Ascending aorta (tissue), 2 donors: ENCODE measurements around the gene HOXC11. TPM values are rescaled to one million over a fixed set of nuclear protein-coding genes. Genes with fewer than 3 reads are reported as not detected.

Experiments
- DNase-seq, 2 donors: peaks; one replicate each; pipeline ENCODE4 v3.0.0-alpha.2; 2019; ENCODE audit warnings: low spot score in 2 of 2
- H3K27ac ChIP-seq, 2 donors: fragments of 200-600 bp; sonication (generic); one replicate each; pipeline ENCODE4 v1.5.1; 2016 to 2017; ENCODE audit warnings: mild to moderate bottlenecking in 1 of 2
- H3K27me3 ChIP-seq: fragments of 200-600 bp; sonication (generic); one replicate; pipeline ENCODE4 v1.5.1; 2017
- H3K36me3 ChIP-seq, 2 donors: fragments of 200-600 bp; sonication (generic); one replicate each; pipeline ENCODE4 v1.5.1; 2016
- H3K4me1 ChIP-seq, 2 donors: fragments of 200-600 bp; sonication (generic); one replicate each; pipeline ENCODE4 v1.5.1; 2016 to 2017; ENCODE audit warnings: mild to moderate bottlenecking in 1 of 2
- H3K4me3 ChIP-seq, 2 donors: fragments of 200-600 bp; sonication (generic); one replicate each; pipeline ENCODE4 v1.5.1; 2016 to 2017; ENCODE audit warnings: mild to moderate bottlenecking in 1 of 2
- H3K9me3 ChIP-seq, 2 donors: fragments of 200-600 bp; sonication (generic); one replicate each; pipeline ENCODE4 v1.5.1; 2016
- intact Hi-C: fragments of 100-400 bp; cut with DNase I; formaldehyde crosslinking; loops from one replicate; pipeline ENCODE4 v1.15.1; 2023
- total RNA-seq: library from RNA; depleted of rRNA; stranded (reverse); fragments of >200 nt; gene quantifications from one replicate; pipeline ENCODE4 v1.1.0, GENCODE V29; 2016
- TF ChIP-seq, protein P1 (sequence below), 3 experiments: fragments of 200-600 bp in 2 of 3; fragments of 450-650 bp in 1 of 3; sonication (generic) in 2 of 3; IDR thresholded peaks; one replicate each; pipeline ENCODE4 v1.5.1; 2016 to 2019; ENCODE audit warnings: antibody characterized with exemption in 3 of 3, mild to moderate bottlenecking in 1 of 3, moderate library complexity in 1 of 3

Gene HOXC11
- total RNA-seq, 1 donor from 2014 or later: 0.32 TPM

GRCh38 chr12:54010972-54011664 is 38.2 kb downstream of the HOXC11 start:
- Histone ChIP-seq H3K27me3 (peaks cover 5% of the 10 kb centered on the region), H3K4me3 (no peak overlapping the region), H3K27ac (no peak overlapping the region), H3K9me3 (no peaks in the 10 kb centered on the region), H3K36me3 (no peaks in the 10 kb centered on the region), H3K4me1 (peaks cover 0 to 11% of the 10 kb centered on the region in 2 donors)
- no peak for DNase-seq
- intact Hi-C loops: loop anchor here (10.0 kb wide), 1 partner anchor 344 kb away; no protein-coding TSS in a partner anchor
- TF ChIP-seq, protein P1, sequence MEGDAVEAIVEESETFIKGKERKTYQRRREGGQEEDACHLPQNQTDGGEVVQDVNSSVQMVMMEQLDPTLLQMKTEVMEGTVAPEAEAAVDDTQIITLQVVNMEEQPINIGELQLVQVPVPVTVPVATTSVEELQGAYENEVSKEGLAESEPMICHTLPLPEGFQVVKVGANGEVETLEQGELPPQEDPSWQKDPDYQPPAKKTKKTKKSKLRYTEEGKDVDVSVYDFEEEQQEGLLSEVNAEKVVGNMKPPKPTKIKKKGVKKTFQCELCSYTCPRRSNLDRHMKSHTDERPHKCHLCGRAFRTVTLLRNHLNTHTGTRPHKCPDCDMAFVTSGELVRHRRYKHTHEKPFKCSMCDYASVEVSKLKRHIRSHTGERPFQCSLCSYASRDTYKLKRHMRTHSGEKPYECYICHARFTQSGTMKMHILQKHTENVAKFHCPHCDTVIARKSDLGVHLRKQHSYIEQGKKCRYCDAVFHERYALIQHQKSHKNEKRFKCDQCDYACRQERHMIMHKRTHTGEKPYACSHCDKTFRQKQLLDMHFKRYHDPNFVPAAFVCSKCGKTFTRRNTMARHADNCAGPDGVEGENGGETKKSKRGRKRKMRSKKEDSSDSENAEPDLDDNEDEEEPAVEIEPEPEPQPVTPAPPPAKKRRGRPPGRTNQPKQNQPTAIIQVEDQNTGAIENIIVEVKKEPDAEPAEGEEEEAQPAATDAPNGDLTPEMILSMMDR (IDR thresholded peaks at IDR 0.05): no peak

DNA sequence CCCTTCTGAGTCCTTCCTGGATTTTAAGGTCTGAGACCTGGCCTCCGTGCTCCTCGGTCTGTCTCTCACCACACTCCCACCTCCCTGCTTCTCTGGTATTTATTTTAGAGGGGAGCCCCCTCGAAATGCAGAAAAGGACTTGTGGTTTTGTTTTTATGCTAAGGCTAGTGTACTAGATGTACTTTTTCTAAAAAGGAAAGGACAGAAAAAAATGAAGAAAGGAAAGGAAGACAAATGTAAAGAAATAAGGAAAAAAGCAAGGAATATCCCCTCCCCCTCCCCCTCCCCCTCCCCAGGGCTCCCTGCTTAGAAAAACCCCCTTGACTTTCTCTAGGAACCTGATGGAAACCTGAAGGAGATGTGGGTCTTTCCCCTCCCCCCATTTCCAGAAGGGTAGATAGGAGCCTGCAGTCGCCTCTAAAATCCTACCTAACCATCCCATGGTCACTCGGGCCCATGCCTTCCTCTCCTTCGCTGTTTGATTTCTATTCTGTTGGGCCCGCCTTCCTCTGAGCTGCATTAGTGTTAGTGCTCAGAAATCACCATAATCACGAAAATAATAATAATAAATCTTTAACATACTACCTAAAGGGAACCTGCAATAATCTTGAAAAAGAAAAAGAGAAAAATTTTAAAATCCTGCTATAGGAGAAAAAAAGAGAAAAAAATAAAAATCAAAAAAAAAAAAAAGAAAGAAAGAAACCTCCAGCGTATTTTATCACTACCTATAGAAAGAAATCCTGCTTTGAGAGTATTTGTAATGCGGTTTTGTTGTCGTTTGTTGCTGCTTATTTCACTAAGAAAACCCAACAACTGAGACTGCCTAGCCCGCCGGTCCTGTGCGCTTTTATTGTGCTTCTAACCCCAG is 39.0 kb downstream of the HOXC11 start:
- no peaks in the 10 kb centered on the region for H3K36me3 ChIP-seq

GRCh38 chr12:54012631-54013409 is 39.9 kb downstream of the HOXC11 start:
- H3K4me3 ChIP-seq: no peak overlapping the region
- intact Hi-C loops: loop anchor here (10.0 kb wide), 1 partner anchor 342 kb away; no protein-coding TSS in a partner anchor
- peaks cover 5% of the 10 kb centered on the region for H3K27me3 ChIP-seq
- DNase-seq: no peak
- H3K4me1 ChIP-seq: peaks cover 0 to 11% of the 10 kb centered on the region in 2 donors
- no peaks in the 10 kb centered on the region for H3K36me3 ChIP-seq
- TF ChIP-seq, protein P1 (IDR thresholded peaks at IDR 0.05): no peak
- H3K9me3 ChIP-seq: no peaks in the 10 kb centered on the region
- no peak overlapping the region for H3K27ac ChIP-seq

More for the DNA sequence above, 39.0 kb downstream of the HOXC11 start:
- TF ChIP-seq, protein P1 (IDR thresholded peaks at IDR 0.05): no peak
- Histone ChIP-seq H3K4me3 (no peak overlapping the region), H3K4me1 (peaks cover 0 to 11% of the 10 kb centered on the region in 2 donors), H3K27ac (no peak overlapping the region), H3K27me3 (peaks cover 5% of the 10 kb centered on the region), H3K9me3 (no peaks in the 10 kb centered on the region)
- intact Hi-C loops: loop anchor here (10.0 kb wide), 1 partner anchor 343 kb away; no protein-coding TSS in a partner anchor
- DNase-seq: no peak

DNA sequence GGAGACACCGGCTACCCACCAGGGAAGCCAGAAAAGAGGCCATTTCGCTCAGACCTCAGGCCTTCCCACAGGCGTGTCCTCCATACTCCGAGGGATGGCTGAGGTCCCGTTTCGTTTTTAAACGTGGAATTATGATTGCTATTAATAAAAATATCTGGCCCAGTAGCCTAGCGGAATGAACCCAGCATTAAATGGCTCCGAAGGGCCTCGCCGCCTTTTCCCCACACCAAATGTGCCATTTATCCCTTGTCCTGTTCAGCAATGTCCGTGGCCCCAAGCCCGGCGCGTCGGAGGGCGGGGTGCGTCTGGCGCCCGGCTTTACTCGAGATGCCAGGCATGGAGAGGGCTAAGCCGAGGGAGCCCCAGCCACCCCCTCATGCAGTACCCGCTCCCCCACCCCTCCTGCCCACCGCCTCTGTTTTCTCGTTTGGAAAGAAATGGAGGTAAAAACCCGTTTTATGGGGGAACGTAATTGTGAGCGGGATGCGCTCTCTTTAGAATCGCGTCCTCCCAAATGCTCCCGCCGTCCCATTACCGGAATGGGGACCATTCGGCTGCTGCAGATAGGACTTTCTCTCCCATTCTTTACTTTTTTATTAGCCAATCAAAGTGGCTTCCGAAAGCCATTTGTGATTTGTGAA is 41.6 kb downstream of the HOXC11 start:
- H3K27ac ChIP-seq: peak overlapping the region in 1 of 2 donors; percentile 2
- H3K4me3 ChIP-seq: peak overlapping the region; percentile 25 to 34
- peaks cover 0 to 7% of the 10 kb centered on the region in 2 donors for H3K4me1 ChIP-seq
- no peak for DNase-seq
- TF ChIP-seq, protein P1 (IDR thresholded peaks at IDR 0.05): no peak
- intact Hi-C loops: loop anchor here (5.0 to 10.0 kb wide), 4 partner anchors 113 to 340 kb away; partner anchors contain the start of genes CBX5 and HNRNPA1
- no peaks in the 10 kb centered on the region for H3K36me3 ChIP-seq
- no peaks in the 10 kb centered on the region for H3K9me3 ChIP-seq
- peaks cover 5% of the 10 kb centered on the region for H3K27me3 ChIP-seq
